ENCODE data around the gene FBH1. TPM values are rescaled to one million over a fixed set of nuclear protein-coding genes. Genes with fewer than 3 reads are reported as not detected.
A peak's percentile ranks its signal among the peaks of the same experiment; 100 is the strongest.
"Not testable (repeated sequence)": the region's sequence is repeated elsewhere in the genome, so short reads cannot be mapped to it uniquely, and the experiment has no call there.

Gene FBH1
- total RNA-seq, 1 donor from 2014 or later, result 73.3 TPM

DNA sequence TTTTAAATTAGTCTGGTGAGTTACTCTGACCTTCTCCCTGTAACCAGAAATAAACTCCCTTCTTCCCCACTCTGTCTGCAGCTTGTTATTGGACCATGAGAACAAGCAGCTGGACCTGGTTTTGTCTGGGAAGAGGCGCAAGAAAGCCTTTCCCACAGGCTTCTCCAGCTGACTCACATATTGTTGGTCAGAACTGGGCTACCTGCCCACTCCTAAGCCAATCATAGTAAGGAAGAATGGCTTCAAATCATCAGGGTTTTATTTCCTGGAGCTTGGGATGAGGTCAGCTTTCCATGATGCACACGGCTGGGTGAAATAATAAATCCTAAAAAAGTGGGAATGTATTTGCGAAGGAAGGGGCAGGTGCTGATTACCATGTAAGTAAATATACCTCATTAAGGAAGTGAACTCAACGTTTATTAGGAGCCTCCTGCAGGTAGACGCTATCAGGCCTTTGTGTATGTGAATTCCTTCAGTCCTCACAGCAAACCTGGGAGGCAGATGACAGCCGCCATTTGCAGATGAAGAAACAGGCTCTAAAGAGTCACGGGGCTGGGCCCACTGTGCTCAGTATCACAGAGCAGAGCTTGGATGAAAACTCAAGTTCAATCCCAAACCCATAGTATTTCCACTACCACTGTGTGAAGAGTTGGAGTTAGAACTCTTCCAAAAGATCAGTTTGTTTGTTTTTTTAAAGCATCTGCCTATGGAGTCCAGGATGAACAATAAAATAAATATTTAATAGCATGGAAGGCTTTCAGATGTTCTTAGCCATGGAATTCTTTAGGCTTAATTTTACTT is 54.5 kb downstream of the FBH1 start:
- ATAC-seq, result peak; percentile 7
- peak overlapping the region; percentile 84 for H3K27ac ChIP-seq
- peaks cover 66% of the 10 kb centered on the region for H3K4me1 ChIP-seq
- no peak for TF ChIP-seq CTCF (IDR thresholded peaks at IDR 0.05)
- H3K27me3 ChIP-seq, result no peaks in the 10 kb centered on the region
- H3K4me3 ChIP-seq, result peak overlapping the region; percentile 44
- no peaks in the 10 kb centered on the region for H3K9me3 ChIP-seq
- DNase-seq, result no peak
- no peaks in the 10 kb centered on the region for H3K36me3 ChIP-seq
- intact Hi-C loops (cut with DNase I), result no loop called here

DNA sequence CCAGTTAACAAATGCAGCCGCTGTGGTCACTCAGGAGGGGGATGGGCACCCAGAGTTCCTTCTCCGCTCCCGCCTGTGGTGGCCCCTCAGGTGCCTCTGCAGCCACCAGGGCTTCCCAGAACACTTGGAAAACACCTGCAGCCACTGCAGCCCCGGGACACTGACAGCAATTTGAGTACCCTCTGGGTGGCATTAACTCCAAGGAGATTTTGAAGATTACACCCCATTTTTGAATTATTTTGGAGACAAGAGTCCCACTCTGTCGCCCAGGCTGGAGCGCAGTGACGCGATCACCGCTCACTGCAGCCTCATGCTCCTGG is 55.1 kb downstream of the FBH1 start:
- no peak for TF ChIP-seq CTCF (IDR thresholded peaks at IDR 0.05)
- ATAC-seq (no peak), DNase-seq (no peak)
- H3K4me1 ChIP-seq, result peaks cover 71% of the 10 kb centered on the region
- H3K9me3 ChIP-seq, result no peaks in the 10 kb centered on the region
- H3K27ac ChIP-seq, result peak overlapping the region; percentile 84
- no peaks in the 10 kb centered on the region for H3K27me3 ChIP-seq
- H3K36me3 ChIP-seq, result no peaks in the 10 kb centered on the region
- intact Hi-C loops (cut with DNase I), result no loop called here
- H3K4me3 ChIP-seq, result peak overlapping the region; percentile 44

DNA sequence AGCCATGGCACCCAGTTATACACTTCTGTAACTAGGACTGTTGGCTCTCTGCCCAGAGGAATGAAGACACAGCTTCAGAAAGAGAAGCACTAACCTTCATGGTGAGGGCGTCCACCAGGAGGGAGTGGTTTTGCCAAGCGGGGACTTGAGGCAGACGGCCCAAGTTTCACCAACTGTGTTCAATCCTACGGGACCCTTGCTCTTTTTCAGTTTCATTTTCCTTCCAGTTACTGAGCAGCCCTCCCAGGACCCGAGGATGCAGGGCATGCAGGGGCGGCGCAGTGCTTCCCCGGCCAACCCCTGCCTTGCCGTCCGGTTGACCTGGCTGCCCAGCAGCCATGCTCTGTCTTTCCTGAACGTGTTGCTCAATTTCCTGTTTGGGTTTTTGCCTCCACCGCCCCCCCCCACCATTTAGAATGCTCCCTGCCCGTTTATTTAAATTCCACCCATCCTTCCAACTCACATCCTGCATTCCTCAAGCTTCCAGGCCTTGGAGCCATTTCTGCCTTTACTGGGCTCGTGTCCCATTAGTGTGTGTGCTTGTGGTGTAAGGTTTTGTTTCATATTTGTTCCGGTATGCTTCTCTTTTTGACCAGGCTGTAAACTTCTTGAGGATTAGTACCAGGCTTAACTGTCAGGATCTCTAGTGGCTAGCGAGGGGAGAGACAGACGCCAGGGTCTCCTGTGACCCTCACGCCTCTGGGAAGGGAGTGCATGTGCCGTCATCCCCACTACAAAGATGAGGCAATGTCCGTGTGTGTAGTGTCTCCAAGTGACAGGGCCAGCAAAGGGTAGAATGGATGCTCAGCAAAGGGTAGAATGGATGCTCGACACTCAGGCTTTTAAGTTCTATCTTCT is 55.7 kb downstream of the FBH1 start:
- intact Hi-C loops (cut with DNase I), result no loop called here
- no peaks in the 10 kb centered on the region for H3K27me3 ChIP-seq
- ATAC-seq, result peak; percentile 39
- H3K4me1 ChIP-seq, result peaks cover 78% of the 10 kb centered on the region
- DNase-seq, result peak; percentile 72
- H3K27ac ChIP-seq, result peak overlapping the region; percentile 84
- H3K36me3 ChIP-seq, result no peaks in the 10 kb centered on the region
- peak overlapping the region; percentile 44 for H3K4me3 ChIP-seq
- no peak for TF ChIP-seq CTCF (IDR thresholded peaks at IDR 0.05)
- H3K9me3 ChIP-seq, result no peaks in the 10 kb centered on the region

DNA sequence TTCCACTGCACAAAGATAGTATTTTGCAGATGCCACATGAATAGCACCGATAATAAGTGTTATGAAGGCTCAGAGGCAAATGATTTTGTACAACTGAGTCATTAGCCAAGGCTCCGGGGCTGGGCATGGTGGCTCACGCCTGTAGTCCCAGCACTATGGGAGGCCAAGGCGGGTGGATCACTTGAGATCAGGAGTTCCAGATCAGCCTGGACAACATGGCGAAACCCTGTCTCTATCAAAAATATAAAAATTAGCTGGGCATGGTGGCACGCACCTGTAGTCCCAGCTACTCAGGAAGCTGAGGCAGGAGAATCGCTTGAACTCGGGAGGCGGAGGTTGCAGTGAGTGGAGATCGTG is 56.4 kb downstream of the FBH1 start:
- H3K36me3 ChIP-seq; H3K27me3 ChIP-seq; ATAC-seq; DNase-seq; intact Hi-C loops (cut with DNase I); H3K4me3 ChIP-seq; H3K9me3 ChIP-seq: not testable (repeated sequence)
- peak overlapping the region; percentile 84 for H3K27ac ChIP-seq
- H3K4me1 ChIP-seq, result peaks cover 82% of the 10 kb centered on the region

- intact Hi-C loops (cut with DNase I), result no loop called here
- peaks cover 83% of the 10 kb centered on the region for H3K4me1 ChIP-seq
- DNase-seq, result no peak
These were observed 56.7 kb downstream of the FBH1 start for GRCh38 chr10:5946786-5947185.

More at GRCh38 chr10:5946786-5947185, 56.7 kb downstream of the FBH1 start:
- Histone ChIP-seq H3K27ac (peak overlapping the region; percentile 84), H3K9me3 (no peaks in the 10 kb centered on the region), H3K36me3 (peaks cover 3% of the 10 kb centered on the region), H3K4me3 (no peak overlapping the region), H3K27me3 (no peaks in the 10 kb centered on the region)
- no peak for TF ChIP-seq CTCF (IDR thresholded peaks at IDR 0.05)
- no peak for ATAC-seq
